Retinal pigment epithelial cell (primary cell): Measurements from ENCODE around the gene ATP2B2.

Experiments
- DNase-seq: peaks from one replicate; pipeline ENCODE4 v3.0.0-alpha.2; 2010; ENCODE audit warnings: low read depth
- H3K4me3 ChIP-seq: 2 replicates; pipeline ENCODE4 v1.5.1; 2011; ENCODE audit warnings: mild to moderate bottlenecking, low read length, control low read depth, moderate library complexity
- TF ChIP-seq, protein P1 (sequence below): conservative IDR thresholded peaks from 2 replicates; pipeline ENCODE4 v1.5.1; 2011; ENCODE audit warnings: low read depth, low read length, control low read depth, inconsistent platforms

ATP2B2 gene

DNA sequence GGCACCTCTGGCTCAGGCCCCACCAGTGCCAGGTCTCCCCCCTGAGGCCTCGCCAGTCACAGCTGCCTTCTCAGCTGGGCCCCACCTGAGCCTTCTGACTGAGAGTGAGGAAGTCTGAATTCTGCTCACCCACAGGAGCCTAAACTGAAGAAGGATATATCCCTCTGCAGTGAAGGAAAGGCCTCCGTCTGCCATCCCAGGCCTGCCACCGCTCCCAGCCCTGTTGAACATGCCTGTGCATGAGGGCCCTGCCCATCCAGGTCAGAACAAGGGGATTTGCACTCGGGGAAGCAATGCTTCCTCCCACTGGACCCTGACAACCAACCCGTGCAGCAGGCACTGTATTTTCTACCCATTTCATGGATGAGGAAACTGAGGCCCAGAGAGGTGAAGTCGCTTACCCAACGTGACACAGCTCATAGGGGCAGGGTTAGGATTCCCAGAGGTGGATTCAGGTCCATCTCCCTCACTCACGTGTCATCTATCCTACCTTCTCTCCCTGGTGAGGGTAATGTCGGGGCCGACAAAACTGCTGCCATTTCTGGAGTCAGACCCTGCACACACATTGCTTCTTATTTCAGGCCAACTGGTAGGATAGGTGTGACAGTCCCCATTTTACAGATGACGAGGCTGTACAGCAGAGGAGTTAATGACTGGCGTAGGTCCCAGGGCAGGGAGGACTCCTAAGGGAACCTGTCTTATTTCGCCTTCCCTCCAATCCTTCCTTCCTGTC lies 22.6 kb downstream of the ATP2B2 start:
- no peak for DNase-seq
- no peak overlapping the region for H3K4me3 ChIP-seq
- TF ChIP-seq, protein P1, sequence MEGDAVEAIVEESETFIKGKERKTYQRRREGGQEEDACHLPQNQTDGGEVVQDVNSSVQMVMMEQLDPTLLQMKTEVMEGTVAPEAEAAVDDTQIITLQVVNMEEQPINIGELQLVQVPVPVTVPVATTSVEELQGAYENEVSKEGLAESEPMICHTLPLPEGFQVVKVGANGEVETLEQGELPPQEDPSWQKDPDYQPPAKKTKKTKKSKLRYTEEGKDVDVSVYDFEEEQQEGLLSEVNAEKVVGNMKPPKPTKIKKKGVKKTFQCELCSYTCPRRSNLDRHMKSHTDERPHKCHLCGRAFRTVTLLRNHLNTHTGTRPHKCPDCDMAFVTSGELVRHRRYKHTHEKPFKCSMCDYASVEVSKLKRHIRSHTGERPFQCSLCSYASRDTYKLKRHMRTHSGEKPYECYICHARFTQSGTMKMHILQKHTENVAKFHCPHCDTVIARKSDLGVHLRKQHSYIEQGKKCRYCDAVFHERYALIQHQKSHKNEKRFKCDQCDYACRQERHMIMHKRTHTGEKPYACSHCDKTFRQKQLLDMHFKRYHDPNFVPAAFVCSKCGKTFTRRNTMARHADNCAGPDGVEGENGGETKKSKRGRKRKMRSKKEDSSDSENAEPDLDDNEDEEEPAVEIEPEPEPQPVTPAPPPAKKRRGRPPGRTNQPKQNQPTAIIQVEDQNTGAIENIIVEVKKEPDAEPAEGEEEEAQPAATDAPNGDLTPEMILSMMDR: no peak

DNA sequence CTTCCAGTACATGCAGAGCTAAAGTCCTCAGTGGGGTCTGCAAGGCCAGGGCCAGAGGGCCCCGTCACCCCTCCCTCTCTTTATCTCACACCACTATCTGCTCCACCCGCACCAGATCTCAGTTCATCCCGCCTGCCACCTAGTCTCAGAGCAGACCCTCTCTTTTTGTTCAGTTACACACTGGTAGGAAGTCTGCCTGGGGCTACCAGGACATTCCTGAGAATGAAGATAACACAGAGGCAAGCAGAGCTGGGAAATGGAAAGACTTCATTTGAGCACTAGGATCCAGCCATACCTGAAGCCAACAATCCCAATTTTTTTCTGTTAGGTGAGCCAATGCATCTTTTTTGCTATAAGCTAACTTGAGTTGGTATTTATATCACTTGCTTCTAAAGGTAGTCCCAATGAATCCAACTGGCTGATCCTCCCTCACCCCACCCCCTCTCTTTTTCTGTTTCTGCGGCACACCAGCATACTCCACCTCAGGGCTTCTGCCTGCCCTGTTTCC lies 24.5 kb downstream of the ATP2B2 start:
- no peak for DNase-seq
- no peak overlapping the region for H3K4me3 ChIP-seq
- TF ChIP-seq, protein P1: no peak

DNA sequence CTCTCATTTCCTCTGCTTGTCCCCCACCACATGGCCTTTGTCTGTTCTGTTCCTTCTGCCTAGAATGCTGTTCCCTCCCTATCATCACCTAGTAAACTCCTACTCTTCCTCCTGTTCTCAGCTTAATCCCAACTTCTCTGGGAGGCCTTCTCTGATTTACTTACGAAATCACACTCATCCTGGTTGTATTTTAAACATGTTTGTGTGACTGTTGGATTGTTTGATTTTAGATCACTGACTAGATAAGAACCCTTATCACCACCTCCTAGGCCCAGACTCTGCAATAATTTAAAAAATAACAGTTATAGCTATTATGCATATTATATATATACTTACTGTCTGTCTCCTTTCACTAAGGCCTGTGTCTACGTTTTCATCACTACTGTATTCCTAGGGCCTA lies 26.1 kb downstream of the ATP2B2 start:
- no peak for DNase-seq
- TF ChIP-seq, protein P1: no peak
- H3K4me3 ChIP-seq: no peak overlapping the region

DNA sequence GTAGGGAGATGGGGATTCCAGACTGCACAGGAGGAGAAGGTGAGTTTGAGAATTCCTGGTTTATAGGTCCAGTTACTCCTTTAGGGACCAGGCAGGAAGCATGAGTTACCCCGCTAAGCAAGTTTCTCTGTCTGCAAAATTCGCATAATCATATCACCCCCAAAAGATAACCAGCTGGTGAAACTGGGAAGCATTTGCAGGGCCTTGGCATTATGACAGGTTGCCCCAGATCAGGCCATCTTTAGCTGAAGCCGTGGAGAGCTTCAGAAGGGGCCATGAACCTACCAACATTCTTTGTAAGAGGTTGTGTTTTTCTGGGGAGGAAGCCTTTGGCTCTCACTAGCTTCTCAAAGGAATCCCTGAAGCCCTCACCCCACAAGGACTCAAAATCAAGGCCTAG lies 29.4 kb downstream of the ATP2B2 start:
- no peak overlapping the region for H3K4me3 ChIP-seq
- no peak for DNase-seq
- TF ChIP-seq, protein P1: no peak

DNA sequence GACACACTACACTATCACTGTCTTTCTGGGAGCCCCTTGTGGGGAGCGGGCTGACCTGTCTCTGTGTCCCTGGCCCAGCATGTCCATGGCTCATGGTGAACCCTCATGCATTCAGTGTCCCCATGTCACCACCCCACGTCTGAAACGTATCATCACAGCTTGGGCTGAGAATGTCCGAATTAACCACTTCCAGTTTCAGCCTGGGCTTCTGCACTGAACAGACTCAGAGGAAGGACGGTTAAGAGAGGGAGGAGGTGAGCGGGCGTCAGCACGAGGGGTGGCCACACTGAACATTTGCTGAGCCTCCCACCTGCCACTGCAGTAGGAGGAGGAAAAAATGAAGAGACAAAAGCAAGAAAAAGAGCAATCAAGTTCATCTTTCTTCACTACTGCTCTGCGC lies 30.5 kb downstream of the ATP2B2 start:
- no peak overlapping the region for H3K4me3 ChIP-seq
- DNase-seq: no peak
- TF ChIP-seq, protein P1: no peak

DNA sequence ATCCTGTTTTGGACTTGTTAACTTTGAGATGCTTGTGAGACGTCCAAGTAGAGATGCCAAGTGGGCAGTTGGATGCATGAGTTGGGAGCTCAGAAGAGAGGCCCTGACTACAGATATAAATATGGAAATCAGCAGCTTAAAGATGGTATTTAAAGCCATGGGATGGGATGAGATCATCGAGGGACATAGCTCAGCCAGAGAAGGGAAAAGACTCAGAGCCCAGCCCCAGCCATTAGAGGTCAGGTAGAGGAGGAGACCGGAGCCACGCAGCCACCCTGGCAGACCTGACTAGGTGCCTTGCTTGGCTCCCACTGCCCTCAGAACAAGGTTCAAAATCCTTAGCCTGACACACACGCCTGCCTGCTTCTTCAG lies 31.1 kb downstream of the ATP2B2 start:
- no peak for DNase-seq
- TF ChIP-seq, protein P1: no peak
- H3K4me3 ChIP-seq: no peak overlapping the region

DNA sequence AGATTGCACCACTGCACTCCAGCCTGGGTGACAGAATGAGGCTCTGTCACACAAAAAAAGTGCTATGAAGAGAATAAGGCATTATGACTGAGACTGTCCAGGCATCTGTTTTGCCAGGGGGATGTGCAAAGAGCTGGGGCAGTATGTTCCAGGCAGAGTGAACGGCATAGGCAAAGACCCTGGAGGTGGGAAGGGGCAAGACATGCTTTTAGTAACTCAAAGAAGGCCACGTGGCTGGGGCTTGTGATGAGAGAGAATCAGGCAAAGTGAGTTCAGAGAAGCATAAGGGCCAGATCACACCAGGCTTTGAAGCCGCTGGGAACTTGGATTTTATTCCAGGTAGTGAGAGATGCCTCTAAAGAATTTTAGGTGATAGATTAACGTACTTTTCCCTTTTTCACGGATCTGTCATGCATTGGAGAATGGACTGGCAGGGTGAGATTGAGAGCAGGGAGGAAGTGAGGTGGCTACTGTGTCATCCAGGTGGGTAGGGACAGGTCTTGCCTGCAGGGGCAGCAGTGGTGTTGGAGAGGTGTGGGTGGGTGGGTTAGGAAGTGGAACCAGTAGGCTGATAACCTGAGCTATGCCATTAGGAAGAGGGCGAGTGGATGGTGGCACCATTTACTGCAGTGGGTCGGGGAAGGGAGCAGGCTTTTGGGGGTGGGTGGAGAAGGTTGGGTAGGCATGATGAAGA lies 31.7 kb downstream of the ATP2B2 start:
- TF ChIP-seq, protein P1: peak; percentile 5
- DNase-seq: no peak
- no peak overlapping the region for H3K4me3 ChIP-seq
